GM19023 (cell line): Measurements from ENCODE around the gene JPH3.

ENCODE experiments used
- ATAC-seq: cut with Tn5 transposase; IDR thresholded peaks from one replicate; pipeline ENCODE4 v1.9.1; 2021; ENCODE audit warnings: mild to moderate bottlenecking, moderate library complexity; ENCODE audit not compliant: unreplicated experiment

JPH3 gene

GRCh38 chr16:87648698-87649487 lies 46.6 kb downstream of the JPH3 start:
- no peak for ATAC-seq

GRCh38 chr16:87652386-87652785 lies 50.1 kb downstream of the JPH3 start:
- no peak for ATAC-seq

- no peak for ATAC-seq
Observed at GRCh38 chr16:87652799-87653198, 50.5 kb downstream of the JPH3 start.

- no peak for ATAC-seq
Observed at GRCh38 chr16:87653234-87653633, 50.9 kb downstream of the JPH3 start.

DNA sequence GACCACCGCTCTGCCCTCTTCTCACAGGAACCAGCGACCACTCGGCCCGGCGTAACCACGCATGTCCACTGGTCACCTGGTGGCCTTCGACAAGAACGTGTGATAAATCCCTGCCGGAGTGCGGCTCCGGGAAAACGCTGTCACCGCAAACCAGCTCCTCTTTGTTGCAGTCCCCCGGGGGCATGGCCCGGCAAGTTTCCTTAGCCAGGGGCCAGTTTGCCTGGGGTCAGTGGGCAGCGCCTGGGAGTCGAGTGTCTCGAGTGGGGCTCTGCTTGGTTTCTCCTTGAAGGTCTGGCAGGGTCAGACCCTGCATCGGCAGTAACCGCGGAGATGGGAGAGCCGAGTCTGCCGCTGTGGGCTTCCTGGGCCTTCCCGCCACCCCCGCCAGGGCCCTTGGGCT lies 52.5 kb downstream of the JPH3 start:
- ATAC-seq = no peak

DNA sequence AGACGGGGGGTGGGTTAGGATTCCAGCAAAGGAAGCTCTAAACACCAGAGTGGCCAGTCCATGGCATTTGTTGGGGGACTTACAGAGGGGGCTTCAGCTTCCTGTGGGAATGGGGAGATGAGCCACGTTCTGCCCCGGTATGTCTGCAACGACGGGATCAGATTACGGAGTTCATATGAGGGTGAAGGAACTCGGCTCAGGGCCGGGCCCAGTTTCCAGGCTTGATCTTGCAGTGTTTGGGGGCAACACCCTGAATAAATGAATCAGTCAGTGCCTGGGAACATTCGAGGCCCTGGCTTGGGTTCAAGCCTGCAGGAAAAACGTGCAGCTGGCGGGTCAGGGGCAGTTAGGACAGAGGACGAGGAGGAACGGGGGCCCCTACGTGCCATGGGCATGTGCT lies 54.0 kb downstream of the JPH3 start:
- no peak for ATAC-seq

DNA sequence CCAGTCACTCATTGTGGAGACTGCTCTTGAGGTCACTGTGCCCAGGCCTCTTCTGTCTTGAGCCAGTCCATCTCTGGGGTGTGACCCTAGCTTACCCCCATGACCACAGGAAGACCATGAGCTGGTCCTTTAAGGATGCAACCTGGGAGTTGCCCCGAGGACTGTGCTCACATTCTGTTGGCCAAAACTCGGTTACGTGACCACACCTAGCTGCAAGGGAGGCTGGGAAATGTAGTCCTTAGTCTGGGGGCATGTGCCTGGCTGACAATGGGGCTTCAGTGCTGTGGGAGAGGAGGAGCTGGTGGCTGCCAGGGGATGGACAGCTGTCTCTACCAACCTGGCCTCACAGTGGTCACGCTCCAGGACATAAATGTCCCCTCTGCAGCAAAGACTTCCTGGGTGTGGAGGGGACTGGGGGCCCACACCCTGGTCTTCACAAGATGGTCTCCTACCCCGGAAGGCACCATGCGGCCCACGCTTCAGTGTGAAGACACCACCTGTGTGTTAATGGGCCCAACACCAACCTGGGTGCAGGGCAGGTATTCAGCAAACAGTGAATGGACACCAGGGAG lies 55.4 kb downstream of the JPH3 start:
- ATAC-seq = no peak

- no peak for ATAC-seq
Observed at GRCh38 chr16:87658564-87659225, 56.4 kb downstream of the JPH3 start.

- ATAC-seq = no peak
Observed at GRCh38 chr16:87661561-87661960, 59.3 kb downstream of the JPH3 start.

DNA sequence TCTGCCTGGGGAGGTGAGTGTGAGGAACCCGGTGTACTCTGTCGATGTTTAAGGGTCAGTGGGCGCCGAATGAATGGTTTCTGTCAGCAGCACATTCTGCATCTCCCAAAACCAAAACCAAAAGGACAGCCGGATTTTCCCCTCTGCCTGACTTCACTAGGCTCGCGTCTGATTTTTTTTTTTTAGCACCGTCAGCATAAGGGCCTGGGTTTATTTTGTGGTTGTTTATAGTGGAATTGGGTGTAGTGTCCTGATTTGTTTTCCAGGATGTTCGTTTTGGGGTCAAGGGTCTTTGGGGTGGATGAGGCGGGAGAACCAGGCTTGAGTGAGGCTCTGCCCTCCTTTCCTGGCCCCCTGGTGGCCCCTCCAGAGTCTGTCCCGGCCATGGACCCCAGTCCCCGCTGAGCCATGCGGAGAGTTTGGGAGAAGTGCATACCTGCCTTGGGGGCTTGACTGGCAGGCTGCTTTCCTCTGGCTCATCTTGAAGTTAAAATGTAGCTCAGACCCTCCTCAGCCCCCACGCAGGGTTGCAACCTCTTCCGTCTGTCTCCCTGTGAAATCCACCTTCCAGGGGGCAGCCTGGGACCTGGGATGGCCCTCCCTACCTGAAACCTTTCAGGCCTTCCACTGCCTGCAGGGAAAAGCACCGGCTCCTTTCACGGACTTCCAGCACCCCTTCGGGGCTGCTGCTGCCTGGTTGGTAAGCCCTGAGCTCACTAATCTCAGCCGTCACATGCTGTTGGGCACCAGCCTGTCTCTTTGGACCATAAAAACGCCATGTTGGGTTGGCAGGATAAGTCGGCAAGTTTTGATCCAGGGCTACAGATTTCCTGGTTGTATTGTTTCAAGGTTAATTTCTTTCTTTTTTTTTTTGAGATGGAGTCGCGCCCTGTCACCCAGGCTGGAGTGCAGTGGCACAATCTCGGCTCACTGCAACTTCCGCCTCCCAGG lies 60.2 kb downstream of the JPH3 start:
- ATAC-seq = no peak

DNA sequence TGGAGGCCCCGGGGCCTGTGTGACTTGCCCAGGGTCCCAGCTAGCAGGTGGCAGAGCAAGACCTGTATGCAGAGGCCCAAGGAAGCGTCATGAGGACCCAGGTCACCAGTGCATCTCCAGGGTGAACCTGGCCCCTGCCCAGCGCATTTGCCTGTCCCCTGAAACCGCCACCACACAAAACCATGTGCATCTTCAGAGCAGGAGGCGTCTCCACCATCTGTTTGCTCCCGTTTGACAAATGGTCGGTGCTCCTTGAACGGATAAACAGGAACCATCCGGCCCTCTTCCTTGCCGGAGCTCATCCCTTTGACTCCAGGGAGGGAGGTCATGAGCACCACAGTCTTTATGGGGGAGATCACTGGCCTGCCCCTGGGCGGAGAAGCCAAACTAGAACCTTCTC lies 62.5 kb downstream of the JPH3 start:
- ATAC-seq = no peak

DNA sequence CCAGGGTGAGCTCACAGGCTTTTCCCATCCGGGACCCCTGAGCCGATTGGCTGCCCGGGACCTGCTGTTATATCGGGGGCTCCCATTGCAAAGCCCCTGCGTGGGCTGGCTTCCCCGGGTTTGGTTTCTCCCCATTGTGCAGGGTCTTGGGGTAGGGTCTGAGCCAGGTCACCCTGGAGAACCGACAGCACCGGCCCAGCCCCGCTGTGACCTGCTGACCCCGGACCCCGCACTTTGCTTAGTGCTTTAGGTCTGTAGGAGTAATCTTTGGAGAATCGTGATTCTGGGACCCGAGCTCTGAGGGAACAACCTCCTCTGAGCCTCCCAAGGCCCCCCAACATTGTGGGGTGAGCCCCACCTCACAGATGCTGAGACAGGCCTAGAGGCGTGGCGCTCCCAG lies 62.9 kb downstream of the JPH3 start:
- no peak for ATAC-seq

GRCh38 chr16:87666919-87667318 lies 64.6 kb downstream of the JPH3 start:
- no peak for ATAC-seq

- ATAC-seq = no peak
Observed at GRCh38 chr16:87667443-87667842, 65.1 kb downstream of the JPH3 start.

DNA sequence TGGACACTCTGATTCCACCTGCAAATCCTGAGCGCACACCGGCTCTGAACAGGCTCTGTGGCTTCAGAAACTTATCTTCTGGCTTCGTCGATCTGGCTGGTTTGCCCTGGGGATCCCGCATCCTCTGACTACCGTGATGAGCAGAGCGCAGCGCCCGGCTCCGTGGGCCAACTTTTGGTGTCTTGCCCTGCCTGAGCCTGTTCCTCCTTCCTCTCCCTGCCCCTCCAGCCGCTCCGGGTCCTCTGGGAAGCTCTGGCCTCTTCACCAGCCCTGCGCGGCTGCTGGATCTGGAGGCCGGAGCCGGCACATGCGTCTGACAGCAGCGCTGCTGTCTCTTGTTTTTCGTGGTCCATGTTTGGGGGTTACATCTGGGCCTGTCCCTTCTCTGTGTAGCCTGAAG lies 65.6 kb downstream of the JPH3 start:
- ATAC-seq = no peak

GRCh38 chr16:87669672-87670071 lies 67.4 kb downstream of the JPH3 start:
- no peak for ATAC-seq

GRCh38 chr16:87671221-87671620 lies 68.9 kb downstream of the JPH3 start:
- no peak for ATAC-seq

GRCh38 chr16:87671715-87672270 lies 69.5 kb downstream of the JPH3 start:
- no peak for ATAC-seq

- no peak for ATAC-seq
Observed at GRCh38 chr16:87674419-87674818, 72.1 kb downstream of the JPH3 start.

GRCh38 chr16:87675111-87675719 lies 72.9 kb downstream of the JPH3 start:
- ATAC-seq = no peak
